CD4-positive, alpha-beta T cell treated with Interleukin-4 for 4 hours (primary cell): Measurements from ENCODE around the gene PARD3.
"Not testable (repeated sequence)": the region's sequence is repeated elsewhere in the genome, so short reads cannot be mapped to it uniquely, and the experiment has no call there.

ENCODE experiments used
- DNase-seq: peaks from one replicate; pipeline ENCODE4 v3.0.0-alpha.2; 2020

The PARD3 gene

DNA sequence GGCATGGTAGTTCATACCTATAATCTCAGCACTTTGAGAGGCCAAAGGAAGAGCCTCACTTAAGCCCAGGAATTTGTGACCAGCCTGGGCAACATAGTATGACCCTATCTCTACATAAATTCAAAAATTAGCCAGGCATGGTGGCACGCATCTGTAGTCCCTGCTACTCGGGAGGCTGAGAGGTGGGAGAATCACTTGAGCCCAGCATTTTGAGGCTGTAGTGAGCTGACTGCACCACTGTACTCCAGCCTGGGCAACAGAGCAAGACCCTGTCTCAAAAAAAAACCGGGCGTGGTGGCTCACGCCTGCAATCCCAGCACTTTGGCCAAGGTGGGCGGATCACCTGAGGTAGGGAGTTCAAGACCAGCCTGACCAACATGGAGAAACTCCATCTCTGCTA is 19.8 kb downstream of the PARD3 start:
- no peak for DNase-seq

DNA sequence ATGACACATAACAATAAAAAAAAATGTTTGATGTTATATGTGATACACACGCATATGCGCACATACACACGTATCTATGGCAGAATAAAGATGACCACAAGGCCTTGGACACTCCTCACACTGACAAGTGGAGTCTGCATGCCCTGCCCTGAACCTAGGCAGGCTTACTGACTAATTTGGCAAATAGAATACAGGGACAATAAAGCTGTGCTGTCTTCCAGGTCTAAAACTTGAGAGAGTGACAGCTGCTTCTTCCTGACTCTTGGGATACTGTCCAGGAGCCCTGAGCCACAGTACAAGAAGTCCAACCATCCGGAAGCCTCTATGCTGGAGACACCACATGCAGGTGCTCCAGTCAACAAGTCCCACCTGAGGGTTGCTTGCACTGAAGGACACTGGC is 20.3 kb downstream of the PARD3 start:
- DNase-seq, result no peak

DNA sequence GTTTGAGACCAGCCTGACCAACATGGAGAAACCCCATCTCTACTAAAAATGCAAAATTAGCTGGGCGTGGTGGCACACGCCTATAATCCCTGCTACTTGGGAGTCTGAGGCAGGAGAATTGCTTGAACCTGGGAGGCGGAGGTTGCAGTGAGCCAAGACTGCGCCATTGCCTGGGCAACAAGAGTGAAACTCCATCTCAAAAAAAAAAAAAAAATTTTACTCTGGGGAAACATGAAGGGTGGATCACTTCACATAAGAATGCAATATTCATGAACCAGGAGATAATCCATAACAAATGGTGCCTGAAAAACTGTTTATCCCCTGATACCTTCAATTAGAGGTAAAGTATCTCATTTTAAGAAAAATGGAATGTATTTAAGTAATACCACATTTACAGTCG is 21.5 kb downstream of the PARD3 start:
- DNase-seq, result not testable (repeated sequence)

DNA sequence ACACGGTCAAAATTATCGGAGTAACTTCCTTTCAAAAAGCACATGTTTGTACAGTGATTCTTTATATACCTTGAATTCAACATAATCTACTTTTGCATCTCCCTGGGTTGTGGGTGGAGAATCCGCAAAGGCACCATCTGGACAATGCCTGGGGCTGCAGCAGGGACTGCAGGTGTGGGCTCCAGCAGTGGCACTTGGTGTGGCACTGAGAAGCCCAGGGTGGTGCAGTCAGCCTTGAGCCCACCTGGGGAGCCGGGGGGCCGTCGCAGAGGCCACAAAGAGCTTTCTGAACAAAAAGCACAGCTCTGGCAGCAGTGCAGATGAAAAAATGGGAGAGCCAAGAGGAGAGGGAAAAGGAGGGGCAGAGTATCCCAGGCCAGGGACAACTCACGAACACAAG is 22.2 kb downstream of the PARD3 start:
- DNase-seq, result no peak

DNA sequence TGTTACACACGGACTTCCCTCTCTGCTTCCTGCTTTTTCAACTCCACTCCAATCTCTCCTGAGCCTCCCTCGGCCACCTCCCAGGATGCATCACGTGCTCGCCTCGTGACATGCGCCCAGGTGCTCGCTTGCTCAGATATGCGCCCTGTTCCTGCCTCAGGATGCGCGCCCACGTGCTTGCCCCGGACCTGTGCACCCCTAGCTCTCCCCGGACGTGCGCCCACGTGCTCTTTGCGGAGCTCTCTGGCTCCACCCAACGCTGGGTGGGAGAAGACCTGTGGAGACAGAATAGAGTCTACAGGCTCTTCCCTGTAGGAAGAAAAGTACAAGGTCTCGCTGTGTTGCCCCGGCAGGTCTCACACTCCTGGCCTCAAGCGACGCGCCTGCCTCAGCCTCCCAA is 23.1 kb downstream of the PARD3 start:
- DNase-seq, result no peak

DNA sequence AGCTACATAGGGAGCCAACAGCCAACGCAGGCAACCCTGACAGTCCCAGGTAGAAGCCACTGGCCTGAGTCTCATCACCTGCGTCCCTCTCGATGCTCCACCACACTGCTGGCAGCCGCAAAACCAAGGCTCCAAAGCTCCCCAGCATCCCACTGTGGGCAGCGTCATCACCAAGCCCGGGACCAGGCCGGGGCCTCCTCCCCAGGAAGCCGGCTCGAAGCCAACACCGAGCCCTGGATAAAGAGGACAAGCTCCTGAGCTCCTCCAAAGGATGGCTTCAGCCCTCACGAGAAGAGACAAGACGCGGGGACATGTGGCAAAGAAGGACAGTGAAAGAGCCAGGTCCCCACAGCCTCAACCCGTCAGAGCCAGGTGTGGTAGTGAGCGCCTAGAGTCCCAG is 23.9 kb downstream of the PARD3 start:
- no peak for DNase-seq

DNA sequence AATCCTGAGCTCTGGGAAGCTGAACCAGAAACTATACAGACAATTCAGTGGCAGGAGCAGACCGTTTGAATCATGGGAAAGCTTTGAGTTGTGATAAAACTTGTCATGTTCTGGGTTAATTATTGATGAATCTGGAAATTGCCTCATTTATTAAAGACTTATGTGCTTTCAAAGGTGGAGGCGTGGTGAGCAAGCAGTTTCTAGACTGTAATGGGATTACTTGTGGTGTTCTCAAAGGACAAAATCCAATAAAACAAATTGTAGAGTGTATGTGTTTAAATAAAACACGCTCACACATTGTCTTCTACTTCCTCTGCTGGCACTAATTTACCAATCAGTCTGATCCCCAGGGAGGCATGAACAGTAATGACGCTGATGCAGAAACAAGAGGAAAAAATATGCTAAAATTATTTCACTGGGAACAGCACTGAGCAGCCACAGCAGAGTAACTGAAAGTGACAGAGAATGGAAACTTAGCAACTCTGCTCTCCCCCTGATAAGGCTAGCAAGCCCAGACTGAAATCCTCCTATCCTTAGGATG is 25.1 kb downstream of the PARD3 start:
- no peak for DNase-seq

DNA sequence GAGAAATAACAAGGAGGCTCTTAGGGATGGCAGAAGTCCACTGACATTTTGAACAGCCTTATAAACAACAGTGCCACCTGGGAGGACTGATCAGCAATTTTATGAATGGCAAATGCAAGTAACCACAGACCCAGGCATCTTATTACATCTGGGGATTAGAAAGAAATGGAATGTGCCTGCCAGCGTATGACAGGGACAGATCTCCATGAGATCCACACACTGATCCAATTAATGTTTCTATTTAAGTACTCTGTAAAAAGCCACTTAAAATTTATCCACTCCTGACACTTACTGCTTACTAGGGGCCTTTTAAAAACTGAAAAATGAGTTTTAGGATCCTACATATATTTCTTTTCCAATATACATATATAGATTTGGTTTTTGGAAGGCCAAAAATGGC is 28.6 kb downstream of the PARD3 start:
- no peak for DNase-seq

DNA sequence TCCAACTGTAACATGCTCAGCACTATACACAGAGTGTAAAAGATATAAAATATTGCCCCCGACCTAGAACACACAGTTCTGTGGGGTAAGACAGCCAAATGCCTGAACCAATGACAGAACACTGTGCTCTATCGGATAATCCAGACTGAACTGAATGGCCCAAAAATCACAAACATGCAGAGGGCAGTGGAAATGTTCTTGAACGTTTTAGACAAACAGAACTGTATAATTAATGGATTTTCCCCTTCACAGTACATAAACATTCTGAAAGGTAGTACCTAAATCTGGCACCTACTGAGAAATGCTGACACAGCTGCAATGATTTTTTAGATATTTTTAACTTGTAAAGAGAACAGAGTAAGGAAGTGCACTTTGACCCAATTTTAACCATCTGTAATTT is 33.4 kb downstream of the PARD3 start:
- no peak for DNase-seq

DNA sequence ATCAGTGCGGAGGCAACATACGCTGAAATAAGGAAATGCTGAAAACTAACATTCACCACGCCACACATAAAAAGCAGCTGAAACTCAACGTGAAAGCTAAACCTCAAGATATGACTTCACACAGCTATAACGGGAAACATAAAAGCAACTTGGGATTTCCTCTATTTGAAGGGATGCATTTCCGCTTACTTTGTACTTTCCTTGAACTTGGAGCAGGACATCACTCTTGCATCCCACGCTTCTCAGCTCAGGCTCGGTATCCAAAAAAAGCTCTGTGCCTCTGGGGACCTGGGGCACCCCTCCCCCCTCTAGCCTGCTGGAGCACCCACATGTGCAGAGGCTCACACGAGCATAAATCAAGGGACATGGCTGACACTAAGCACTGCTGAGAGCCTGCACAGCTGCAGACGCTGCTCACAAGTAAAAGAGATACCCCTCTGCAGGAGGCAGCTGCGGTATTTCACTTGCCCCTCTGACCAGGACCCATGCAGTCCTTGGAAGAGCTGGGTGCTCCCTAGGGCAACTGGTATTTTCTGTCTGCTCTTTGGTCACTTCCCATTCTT is 34.2 kb downstream of the PARD3 start:
- DNase-seq, result no peak

DNA sequence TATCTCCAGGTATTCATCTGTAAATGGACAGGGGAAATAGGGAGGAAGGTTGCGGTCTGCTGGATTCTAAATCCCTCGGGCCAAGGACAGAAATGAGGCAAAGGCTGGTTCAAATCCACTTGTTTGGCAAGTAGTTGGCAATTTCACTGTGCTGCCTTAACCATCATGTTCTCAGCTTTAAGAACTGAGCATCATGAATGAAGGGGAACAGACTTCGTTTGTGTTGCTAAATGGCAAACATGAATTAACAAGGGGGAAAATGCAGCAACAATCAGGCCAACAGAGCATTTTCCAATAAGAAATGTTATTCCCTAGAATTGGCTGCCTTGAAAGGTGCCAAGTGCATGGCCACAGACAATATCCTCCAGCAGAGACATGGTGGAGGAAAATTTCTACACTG is 36.9 kb downstream of the PARD3 start:
- DNase-seq, result no peak

DNA sequence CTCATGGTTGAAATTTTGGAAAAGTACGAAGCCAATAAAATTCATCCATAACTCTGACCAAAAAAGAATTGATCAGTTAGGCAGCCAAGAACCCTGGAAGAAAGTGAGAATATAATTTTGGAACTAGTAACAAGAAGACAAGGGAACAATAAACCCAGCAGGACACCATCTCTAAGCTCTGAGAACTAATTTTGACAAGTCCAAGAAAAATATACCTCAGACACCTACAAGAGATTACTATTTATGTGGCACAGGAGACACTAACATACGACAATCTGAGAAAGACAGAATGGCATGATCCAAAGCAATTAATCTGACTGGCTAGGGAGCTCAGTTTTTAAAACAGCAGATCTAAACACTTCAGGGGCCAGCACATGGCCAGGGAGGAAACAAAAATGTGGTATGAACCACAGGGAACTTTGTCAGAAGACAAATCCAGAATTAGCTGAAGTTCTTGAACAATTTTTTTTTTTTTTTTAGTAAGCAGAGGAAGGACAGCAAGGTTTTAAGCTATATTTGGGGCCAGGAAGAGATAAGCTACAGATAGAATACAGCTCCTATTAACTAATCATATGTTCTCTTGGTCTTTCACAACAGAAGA is 38.9 kb downstream of the PARD3 start:
- DNase-seq, result no peak

DNA sequence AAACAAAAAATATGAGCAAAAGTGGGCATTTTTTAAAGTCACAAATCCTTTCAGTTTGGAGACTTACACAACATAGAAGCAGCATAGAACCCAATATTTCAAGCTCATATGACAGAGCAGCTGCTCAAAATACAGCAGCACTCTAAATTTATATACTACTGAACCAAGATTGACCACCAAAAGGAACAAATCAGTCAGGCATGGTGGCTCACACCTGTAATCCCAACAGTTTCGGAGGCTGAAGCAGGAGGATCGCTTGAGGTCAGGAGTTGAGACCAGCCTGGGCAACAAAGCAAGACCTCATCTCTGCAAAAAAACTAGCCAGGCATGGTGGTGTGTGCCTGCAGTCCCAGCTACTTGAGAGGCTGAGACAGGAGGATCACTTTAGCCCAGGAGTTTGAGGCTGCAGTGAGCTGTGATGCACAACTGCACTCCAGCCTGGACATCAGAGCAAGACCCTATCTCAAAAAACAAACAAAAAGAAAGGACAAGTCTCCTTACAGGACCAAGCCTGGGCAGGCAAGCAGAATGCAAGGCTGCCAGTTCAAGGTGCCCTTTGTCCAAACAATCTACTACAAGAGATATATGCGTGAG is 40.0 kb downstream of the PARD3 start:
- DNase-seq, result no peak

DNA sequence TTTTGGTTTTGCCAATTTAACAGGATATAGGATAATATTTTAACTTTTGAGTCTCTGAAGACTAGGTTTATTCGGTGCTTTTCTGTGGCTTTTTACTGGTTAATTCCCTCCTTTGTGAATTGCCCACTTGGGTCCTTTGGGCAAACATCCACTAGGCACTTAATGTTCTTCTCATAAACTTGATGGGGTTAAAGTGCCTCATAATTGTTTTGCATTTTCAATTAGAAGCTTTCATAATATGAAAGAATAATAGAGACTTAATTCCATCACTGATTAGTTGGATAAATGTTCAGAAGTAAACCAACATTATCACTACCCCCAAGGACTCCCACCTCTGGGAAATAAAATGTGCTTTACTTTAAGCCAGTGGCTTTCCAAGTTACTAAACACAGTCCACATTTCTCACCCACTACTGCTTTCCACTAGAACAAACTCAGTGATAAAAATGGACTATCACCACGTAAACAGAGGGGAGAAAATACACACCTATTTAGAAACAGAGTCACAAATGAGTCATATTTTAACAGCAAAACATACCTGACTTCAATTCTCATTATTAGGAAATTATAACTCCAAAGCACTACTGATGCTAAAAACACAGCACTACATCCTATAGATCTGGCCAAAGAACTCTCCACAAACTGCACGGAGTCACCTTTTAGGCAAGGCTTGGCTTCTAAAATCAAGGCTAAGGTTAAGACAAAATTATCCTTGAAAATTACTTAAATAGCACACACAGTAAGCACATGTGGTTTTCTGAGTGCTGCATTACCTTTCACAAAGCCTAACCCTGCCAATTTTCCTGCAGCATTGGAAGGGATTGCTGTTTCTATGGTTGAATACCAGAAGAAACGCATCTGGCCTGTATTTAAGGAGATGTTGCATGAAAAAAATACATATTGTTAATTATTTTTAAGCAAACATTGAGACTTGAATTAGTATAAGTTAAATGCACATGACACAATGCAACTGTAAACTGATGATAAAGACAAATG is 41.2 kb downstream of the PARD3 start:
- DNase-seq, result no peak

DNA sequence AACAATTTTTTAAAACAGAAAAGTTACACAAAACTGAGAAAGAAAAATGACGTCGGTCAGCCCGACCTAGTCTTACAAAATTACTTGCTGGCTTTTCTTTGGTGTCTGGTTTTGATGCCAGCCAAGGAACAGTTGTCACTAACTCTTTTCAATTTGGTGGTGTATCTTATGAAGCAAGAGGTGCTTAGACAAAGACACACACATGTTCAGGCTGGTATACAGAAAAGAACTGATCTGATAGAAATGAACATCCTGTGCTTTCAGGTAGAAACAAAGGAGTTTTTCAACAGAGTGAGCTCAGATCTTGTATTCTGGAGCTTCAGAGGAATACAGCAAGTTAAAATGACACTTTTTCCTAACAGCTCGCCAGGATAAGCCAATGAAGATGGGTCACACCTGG is 43.6 kb downstream of the PARD3 start:
- DNase-seq, result no peak

DNA sequence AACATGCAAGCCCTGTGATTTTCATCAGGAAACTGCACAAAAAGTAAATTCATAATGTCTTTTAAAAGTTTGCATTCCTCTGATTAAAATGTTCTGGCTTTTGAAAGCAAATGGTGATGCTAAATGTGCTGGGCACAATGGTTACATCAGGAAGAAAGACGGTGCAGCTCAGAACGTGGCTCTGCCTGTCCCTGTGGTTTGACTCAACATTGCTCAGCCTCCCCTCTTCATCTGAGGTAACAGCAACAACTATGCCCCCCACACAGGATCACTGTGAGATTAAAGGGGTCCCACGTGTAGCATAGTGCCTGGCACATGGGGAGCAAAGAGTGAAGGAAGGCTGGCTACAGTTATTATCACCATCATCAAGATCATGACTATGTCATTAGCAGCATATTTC is 44.0 kb downstream of the PARD3 start:
- no peak for DNase-seq

DNA sequence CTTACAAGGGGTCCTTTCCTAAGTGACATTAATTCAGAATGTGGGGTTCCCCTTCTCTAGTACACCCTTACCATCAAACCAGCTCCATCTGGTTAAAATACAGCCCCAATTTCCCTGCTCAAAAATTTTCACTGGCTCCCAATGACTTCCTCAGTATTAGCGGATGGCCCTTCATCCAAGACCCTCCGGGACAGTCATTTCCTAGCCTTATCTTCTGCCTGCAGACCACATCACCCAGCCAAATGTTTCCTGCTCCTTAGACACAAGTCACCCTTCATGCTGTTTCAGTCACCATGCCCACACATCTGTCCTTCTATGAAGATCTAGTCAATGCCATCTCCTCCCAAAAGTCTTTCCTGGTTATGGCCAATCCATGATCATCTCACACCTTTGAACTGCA is 45.2 kb downstream of the PARD3 start:
- no peak for DNase-seq

DNA sequence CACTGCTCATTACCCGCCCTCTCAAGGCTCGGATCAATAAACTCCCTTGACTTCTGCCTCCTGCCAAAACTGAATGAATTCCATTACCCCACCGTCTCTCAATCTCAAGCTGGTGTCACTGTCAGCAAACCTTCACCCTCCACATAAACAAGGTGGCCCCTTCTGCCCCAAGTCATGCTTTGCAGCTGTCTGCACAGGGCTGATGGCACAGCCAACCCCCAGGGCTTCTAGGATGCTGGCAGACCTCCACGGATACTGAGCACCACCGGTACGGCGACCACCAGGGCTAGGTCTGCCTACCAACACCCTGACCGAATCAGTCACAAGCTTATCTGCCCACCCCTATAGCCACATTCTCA is 46.1 kb downstream of the PARD3 start:
- no peak for DNase-seq

DNA sequence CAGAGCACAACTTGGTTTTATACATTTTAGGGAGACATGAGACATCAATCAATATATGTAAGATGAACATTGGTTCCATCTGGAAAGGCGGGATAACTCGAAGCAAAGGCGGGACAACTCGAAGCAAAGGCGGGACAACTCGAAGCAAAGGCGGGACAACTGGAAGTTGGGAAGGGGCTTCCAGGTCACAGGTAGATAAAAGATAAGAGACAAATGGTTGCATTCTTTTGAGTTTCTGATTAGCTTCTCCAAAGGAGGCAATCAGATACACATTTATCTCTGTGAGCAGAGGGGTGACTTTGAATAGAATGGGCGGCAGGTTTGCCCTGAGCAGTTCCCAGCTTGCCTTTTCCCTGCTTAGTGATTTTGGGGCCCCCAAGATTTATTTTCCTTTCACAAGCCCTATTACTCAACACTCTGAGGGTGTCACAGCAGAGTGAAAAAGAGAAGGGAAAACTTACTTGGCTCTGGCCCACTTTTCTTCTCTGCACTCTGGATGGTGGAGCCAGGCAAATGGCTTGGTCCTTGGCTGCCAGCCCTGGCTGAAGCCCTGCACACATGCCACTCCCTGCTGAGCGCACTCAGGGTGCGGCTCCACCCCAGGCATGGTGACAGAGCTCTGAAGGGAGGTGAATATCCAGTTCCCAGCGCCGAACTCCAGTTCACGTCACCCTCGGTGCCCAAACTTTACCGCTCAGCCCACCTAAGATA is 46.7 kb downstream of the PARD3 start:
- no peak for DNase-seq

DNA sequence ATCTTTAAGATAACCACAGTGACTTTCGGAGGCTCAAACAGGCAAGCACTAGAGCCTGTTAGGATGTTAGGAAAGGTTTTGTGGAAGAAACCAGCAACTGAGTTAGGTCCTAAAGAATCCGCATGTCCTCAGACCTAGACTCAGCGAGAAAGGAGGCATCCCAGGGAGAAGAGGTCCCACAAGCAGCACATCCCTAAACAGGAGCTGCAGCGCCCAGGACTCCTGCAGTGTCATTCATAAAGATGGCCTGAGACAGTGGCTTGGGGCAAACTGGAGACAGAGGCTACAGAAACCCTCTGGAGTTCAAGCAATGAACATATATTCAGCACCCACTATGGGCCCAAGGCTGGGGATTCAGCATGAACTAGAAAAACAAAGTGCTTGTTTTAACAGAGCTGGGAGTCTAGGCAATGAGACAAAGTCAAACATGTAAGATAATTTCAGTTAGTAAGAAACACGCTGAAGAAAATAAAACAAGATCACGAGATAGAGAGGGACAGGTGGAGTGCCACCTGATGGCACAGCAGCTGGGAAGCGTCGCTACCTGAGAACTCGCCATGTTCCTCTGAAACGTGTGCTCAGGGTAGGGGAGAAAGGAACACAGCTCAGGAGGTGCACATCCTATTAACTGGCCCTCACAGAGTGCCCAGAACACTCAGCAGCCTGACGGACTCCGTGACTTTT is 48.1 kb downstream of the PARD3 start:
- DNase-seq, result no peak

DNA sequence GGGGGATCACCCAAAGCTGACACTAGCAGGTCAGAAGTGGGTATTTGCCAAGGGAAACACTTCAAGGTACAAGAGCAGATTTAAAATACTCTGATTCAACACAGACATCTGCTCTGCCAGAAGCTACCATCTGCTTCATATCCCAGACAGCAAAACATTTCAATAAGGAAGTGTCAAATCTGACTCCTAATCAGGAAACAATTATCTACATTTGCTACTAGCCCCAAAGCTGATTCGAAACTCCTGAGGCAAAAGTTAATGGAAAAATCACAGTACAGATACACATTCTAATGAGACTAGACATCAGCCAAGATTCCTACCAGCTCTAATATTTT is 48.9 kb downstream of the PARD3 start:
- DNase-seq, result no peak

DNA sequence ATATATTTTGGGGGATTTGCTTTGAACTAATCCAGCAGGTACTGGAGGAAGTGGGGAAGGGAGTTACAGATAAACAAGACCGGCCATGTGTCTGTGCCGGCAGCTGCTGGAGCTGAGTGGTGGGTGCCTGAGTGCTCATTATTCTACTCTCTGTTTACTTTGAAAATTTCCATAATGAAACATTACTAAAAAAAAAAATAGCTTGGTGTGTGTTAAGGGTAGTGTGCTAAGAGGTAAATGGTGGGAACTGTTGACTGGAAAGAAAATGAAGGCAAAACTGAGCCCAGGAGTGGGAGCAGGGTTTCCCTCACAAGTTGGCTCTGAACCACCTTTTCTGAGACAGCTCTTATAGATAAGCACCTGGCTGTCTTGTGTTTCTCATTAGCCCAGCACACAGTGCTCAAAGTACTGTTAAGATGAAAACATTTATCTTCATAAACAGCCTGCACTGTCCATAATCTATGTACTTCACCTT is 50.6 kb downstream of the PARD3 start:
- no peak for DNase-seq
